Karpas-422 (cell line): ENCODE measurements around the gene C11orf86. TPM values are rescaled to one million over a fixed set of nuclear protein-coding genes. Genes with fewer than 3 reads are reported as not detected.
"Not testable (repeated sequence)": the region's sequence is repeated elsewhere in the genome, so short reads cannot be mapped to it uniquely, and the experiment has no call there.

Experiments used
- DNase-seq: peaks from one replicate; pipeline ENCODE4 v3.0.0-alpha.2; 2015
- H2AFZ ChIP-seq: fragments of 200-600 bp; sonication (generic); 2 replicates; pipeline ENCODE4 v1.6.1; 2014; ENCODE audit warnings: antibody characterized with exemption, low read length, mixed read lengths
- H3K27ac ChIP-seq: fragments of 200-600 bp; sonication (generic); 2 replicates; pipeline ENCODE4 v1.5.1; 2014; ENCODE audit warnings: mild to moderate bottlenecking, low read length, moderate library complexity
- H3K27me3 ChIP-seq: fragments of 200-600 bp; sonication (generic); 2 replicates; pipeline ENCODE4 v1.6.1; 2014; ENCODE audit warnings: low read length, mixed read lengths
- H3K36me3 ChIP-seq: fragments of 200-600 bp; sonication (generic); 2 replicates; pipeline ENCODE4 v1.6.1; 2014; ENCODE audit warnings: low read length, mixed read lengths; ENCODE audit not compliant: insufficient read depth
- H3K4me1 ChIP-seq: fragments of 200-600 bp; sonication (generic); 2 replicates; pipeline ENCODE4 v1.6.1; 2014; ENCODE audit warnings: mild to moderate bottlenecking, low read length, mixed read lengths
- H3K4me2 ChIP-seq: fragments of 200-600 bp; sonication (generic); 2 replicates; pipeline ENCODE4 v1.6.1; 2014; ENCODE audit warnings: low read length, low read depth, mild to moderate bottlenecking; ENCODE audit not compliant: poor library complexity, severe bottlenecking
- H3K4me3 ChIP-seq: fragments of 200-600 bp; sonication (generic); 2 replicates; pipeline ENCODE4 v1.5.1; 2014; ENCODE audit warnings: mild to moderate bottlenecking, antibody characterized with exemption, low read length, mixed read lengths
- H3K79me2 ChIP-seq: fragments of 200-600 bp; sonication (generic); 2 replicates; pipeline ENCODE4 v1.6.1; 2014; ENCODE audit warnings: mild to moderate bottlenecking, low read length, mixed read lengths
- H3K9ac ChIP-seq: fragments of 200-600 bp; sonication (generic); 2 replicates; pipeline ENCODE4 v1.6.0; 2014; ENCODE audit warnings: low read length
- H3K9me2 ChIP-seq: fragments of 200-600 bp; sonication (generic), shearing (Covaris generic); replicated peaks from 2 replicates; pipeline ENCODE4 v1.6.0; 2014; ENCODE audit warnings: mild to moderate bottlenecking, low read length, moderate library complexity; ENCODE audit not compliant: insufficient read depth
- H3K9me3 ChIP-seq: fragments of 300-700, 200-600 bp; sonication (generic); 2 replicates; pipeline ENCODE4 v1.6.1; 2014; ENCODE audit warnings: low read length, mixed read lengths
- H4K20me1 ChIP-seq: fragments of 200-600 bp; sonication (generic); 2 replicates; pipeline ENCODE4 v1.6.1; 2014; ENCODE audit warnings: mild to moderate bottlenecking, antibody characterized with exemption, low read length, low read depth; ENCODE audit not compliant: insufficient read depth
- total RNA-seq: library from RNA; depleted of rRNA; stranded (reverse); fragments of >200 nt; shearing (Covaris generic); gene quantifications from 2 replicates; pipeline ENCODE4 v1.2.3, GENCODE V29; 2014; ENCODE audit warnings: low replicate concordance

The C11orf86 gene
- total RNA-seq, 1 experiment from 2014 or later = not detected

DNA sequence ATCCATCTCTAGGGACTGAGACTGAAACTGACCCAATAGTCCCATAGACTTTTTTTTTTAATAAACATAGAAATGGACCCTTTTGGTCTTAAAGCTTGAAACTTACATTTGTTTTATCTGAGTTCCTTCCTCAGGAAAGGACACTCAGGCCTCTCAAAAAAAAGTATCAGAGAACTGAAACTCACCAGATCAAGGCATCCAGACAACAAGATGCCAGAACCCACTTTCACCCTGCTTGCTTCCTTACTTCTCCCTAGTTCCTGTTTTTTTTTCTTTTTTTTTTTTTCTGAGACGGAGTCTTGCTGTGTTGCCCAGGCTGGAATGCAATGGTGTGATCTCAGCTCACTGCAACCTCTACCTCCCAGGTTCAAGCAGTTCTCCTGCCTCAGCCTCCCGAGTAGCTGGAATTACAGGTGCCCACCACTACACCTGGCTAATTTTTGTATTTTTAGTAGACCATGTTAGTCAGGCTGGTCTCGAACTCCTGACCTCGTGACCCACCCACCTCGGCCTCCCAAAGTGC is 13.4 kb upstream of the C11orf86 start:
- not testable (repeated sequence) for H3K9me3 ChIP-seq, H4K20me1 ChIP-seq, DNase-seq, H3K4me1 ChIP-seq, H3K4me3 ChIP-seq, H3K27me3 ChIP-seq, H3K4me2 ChIP-seq, H3K9me2 ChIP-seq, H3K36me3 ChIP-seq, H3K27ac ChIP-seq, H2AFZ ChIP-seq, H3K79me2 ChIP-seq, H3K9ac ChIP-seq

- Histone ChIP-seq H3K4me3 (no peak overlapping the region), H3K4me2 (no peak overlapping the region), H3K9me3 (no peaks in the 10 kb centered on the region), H2AFZ (no peak overlapping the region), H3K9ac (no peak overlapping the region), H4K20me1 (no peaks in the 10 kb centered on the region), H3K36me3 (no peaks in the 10 kb centered on the region), H3K9me2 (no peaks in the 10 kb centered on the region), H3K27me3 (no peaks in the 10 kb centered on the region), H3K79me2 (no peaks in the 10 kb centered on the region), H3K4me1 (no peaks in the 10 kb centered on the region), H3K27ac (no peak overlapping the region)
- DNase-seq = no peak
Measured at GRCh38 chr11:66962247-66962646, 12.9 kb upstream of the C11orf86 start.

GRCh38 chr11:66962801-66963200 is 12.3 kb upstream of the C11orf86 start:
- no peak overlapping the region for H3K27ac ChIP-seq

GRCh38 chr11:66964495-66964894 is 10.6 kb upstream of the C11orf86 start:
- Histone ChIP-seq H3K27me3 (no peaks in the 10 kb centered on the region), H3K27ac (no peak overlapping the region), H2AFZ (no peak overlapping the region), H3K4me1 (no peaks in the 10 kb centered on the region), H3K9ac (no peak overlapping the region), H3K4me2 (no peak overlapping the region), H3K4me3 (no peak overlapping the region), H3K9me3 (no peaks in the 10 kb centered on the region), H3K36me3 (no peaks in the 10 kb centered on the region), H3K9me2 (no peaks in the 10 kb centered on the region), H3K79me2 (no peaks in the 10 kb centered on the region), H4K20me1 (no peaks in the 10 kb centered on the region)
- DNase-seq = no peak

More at GRCh38 chr11:66962801-66963200, 12.3 kb upstream of the C11orf86 start:
- Histone ChIP-seq H3K4me2 (no peak overlapping the region), H3K9me2 (no peaks in the 10 kb centered on the region), H3K9ac (no peak overlapping the region), H4K20me1 (no peaks in the 10 kb centered on the region), H2AFZ (no peak overlapping the region), H3K4me1 (no peaks in the 10 kb centered on the region), H3K4me3 (no peak overlapping the region), H3K9me3 (no peaks in the 10 kb centered on the region), H3K27me3 (no peaks in the 10 kb centered on the region), H3K36me3 (no peaks in the 10 kb centered on the region), H3K79me2 (no peaks in the 10 kb centered on the region)
- no peak for DNase-seq

- no peak overlapping the region for H3K4me3 ChIP-seq
- H3K4me1 ChIP-seq = no peaks in the 10 kb centered on the region
- H2AFZ ChIP-seq = no peak overlapping the region
- no peaks in the 10 kb centered on the region for H3K79me2 ChIP-seq
- no peaks in the 10 kb centered on the region for H3K27me3 ChIP-seq
- H3K9ac ChIP-seq = no peak overlapping the region
- H3K9me3 ChIP-seq = no peaks in the 10 kb centered on the region
- H4K20me1 ChIP-seq = no peaks in the 10 kb centered on the region
- no peaks in the 10 kb centered on the region for H3K36me3 ChIP-seq
- H3K4me2 ChIP-seq = no peak overlapping the region
- H3K9me2 ChIP-seq = no peaks in the 10 kb centered on the region
- DNase-seq = no peak
- H3K27ac ChIP-seq = no peak overlapping the region
Measured at GRCh38 chr11:66966351-66966750, 8.8 kb upstream of the C11orf86 start.

DNA sequence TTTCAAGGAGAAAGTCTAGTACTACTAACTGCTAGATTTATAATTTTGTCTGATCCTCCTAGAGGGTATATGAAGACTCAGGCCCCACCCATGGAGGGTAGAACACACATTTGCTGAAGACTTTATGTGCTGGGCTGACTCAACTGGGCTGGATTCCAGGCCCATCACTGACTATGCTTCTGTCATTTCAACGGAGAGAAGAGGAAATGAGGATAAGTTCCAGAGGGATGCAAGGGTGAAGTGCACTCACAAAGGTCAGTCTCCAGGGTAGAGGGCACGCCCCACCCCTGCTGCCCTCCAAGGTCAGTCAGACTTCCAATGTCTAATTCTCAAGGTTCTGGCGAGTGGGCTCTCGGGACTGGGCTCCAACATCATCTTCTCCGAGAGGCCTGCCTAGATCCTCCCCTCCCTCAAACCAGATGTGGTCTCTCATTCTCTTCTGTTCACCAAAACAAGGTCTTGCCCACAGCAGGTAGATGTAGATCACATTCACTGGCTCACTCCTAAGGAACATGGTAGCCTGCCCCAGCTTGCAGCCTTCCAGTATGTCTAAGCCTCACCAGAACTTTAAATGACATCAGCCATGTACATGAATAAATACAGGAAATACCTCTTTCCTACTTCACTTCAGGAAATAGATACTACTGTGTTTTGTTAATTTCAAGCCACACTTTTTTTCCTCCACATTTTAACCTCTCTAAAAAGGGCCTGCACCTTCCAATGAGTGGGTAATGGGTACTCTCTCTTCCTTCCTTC is 7.3 kb upstream of the C11orf86 start:
- Histone ChIP-seq H3K36me3 (no peaks in the 10 kb centered on the region), H3K27ac (no peak overlapping the region), H4K20me1 (no peaks in the 10 kb centered on the region), H3K9me3 (no peaks in the 10 kb centered on the region), H3K9me2 (no peaks in the 10 kb centered on the region), H3K4me1 (no peaks in the 10 kb centered on the region), H2AFZ (no peak overlapping the region), H3K4me3 (no peak overlapping the region), H3K79me2 (no peaks in the 10 kb centered on the region), H3K9ac (no peak overlapping the region), H3K4me2 (no peak overlapping the region), H3K27me3 (no peaks in the 10 kb centered on the region)
- no peak for DNase-seq

DNA sequence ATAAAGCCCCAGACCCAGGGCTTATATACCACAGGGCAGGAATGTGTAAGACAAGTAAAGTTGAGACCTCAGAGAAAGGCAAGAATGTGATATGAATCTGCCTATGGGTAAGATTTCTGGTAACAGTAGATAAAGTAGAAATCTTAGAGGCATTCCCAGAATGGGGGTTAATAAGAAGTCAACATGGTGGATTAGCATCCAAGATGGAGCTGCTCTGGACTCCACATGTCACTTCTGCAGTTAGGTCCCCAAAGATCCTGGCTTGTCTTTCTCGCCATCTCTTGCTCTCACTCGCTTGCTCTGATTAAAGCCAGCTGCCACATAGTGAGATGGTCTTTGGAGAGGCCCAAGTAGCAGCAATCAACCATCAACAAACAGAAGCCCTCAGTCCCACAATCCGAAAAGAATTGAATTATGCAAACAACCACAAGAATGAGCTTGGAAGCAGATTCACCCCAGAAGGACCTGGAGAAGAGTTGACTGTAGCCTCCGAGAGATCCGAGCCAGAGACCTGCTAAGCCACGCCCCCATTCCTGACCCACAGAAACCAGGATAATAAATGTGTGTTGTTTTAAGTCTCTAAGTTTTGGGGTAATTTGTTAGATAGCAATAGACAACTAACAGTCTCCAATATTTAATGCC is 5.4 kb upstream of the C11orf86 start:
- no peak overlapping the region for H3K4me2 ChIP-seq
- no peak overlapping the region for H3K27ac ChIP-seq
- no peak overlapping the region for H3K4me3 ChIP-seq
- H3K79me2 ChIP-seq = no peaks in the 10 kb centered on the region
- no peak overlapping the region for H2AFZ ChIP-seq
- no peaks in the 10 kb centered on the region for H3K9me3 ChIP-seq
- no peaks in the 10 kb centered on the region for H3K27me3 ChIP-seq
- H4K20me1 ChIP-seq = no peaks in the 10 kb centered on the region
- no peaks in the 10 kb centered on the region for H3K9me2 ChIP-seq
- no peak for DNase-seq
- no peak overlapping the region for H3K9ac ChIP-seq
- H3K4me1 ChIP-seq = no peaks in the 10 kb centered on the region
- H3K36me3 ChIP-seq = no peaks in the 10 kb centered on the region

GRCh38 chr11:66970371-66970806 is 4.7 kb upstream of the C11orf86 start:
- no peaks in the 10 kb centered on the region for H3K36me3 ChIP-seq
- no peaks in the 10 kb centered on the region for H3K27me3 ChIP-seq
- no peak overlapping the region for H3K27ac ChIP-seq
- H3K79me2 ChIP-seq = no peaks in the 10 kb centered on the region
- H4K20me1 ChIP-seq = no peaks in the 10 kb centered on the region
- H3K4me1 ChIP-seq = no peaks in the 10 kb centered on the region
- no peaks in the 10 kb centered on the region for H3K9me3 ChIP-seq
- no peak for DNase-seq
- no peak overlapping the region for H3K4me2 ChIP-seq
- no peak overlapping the region for H2AFZ ChIP-seq
- H3K9ac ChIP-seq = no peak overlapping the region
- H3K4me3 ChIP-seq = no peak overlapping the region
- H3K9me2 ChIP-seq = no peaks in the 10 kb centered on the region
